AG04449 (cell line): ENCODE results near the gene DOCK4.

ENCODE experiments used
- CTCF ChIA-PET: fragments of 350-600 bp; formaldehyde crosslinking; extraction: SDS; loops from one replicate; lab custom pipeline; 2021; ENCODE audit warnings: antibody characterized with exemption; lab: Yijun Ruan, JAX
- POLR2A ChIA-PET: fragments of 400-600, 350-600 bp; formaldehyde crosslinking; extraction: SDS; loops from one replicate; lab custom pipeline; 2020; ENCODE audit warnings: antibody characterized with exemption, inconsistent platforms; lab: Yijun Ruan, JAX
- DNase-seq: peaks from one replicate; pipeline ENCODE4 v3.0.0-alpha.2; 2010; ENCODE audit warnings: low read depth, low spot score
- H3K4me3 ChIP-seq: 2 replicates; pipeline ENCODE4 v1.5.1; 2011; ENCODE audit warnings: low read depth, mild to moderate bottlenecking, control low read depth, low read length
- CTCF ChIP-seq: IDR thresholded peaks from one replicate; pipeline ENCODE4 v1.5.1; 2011; ENCODE audit warnings: mild to moderate bottlenecking, moderate library complexity, low read length, control low read depth, inconsistent platforms; ENCODE audit not compliant: insufficient read depth; ENCODE audit errors: missing control alignments

DOCK4 gene

DNA sequence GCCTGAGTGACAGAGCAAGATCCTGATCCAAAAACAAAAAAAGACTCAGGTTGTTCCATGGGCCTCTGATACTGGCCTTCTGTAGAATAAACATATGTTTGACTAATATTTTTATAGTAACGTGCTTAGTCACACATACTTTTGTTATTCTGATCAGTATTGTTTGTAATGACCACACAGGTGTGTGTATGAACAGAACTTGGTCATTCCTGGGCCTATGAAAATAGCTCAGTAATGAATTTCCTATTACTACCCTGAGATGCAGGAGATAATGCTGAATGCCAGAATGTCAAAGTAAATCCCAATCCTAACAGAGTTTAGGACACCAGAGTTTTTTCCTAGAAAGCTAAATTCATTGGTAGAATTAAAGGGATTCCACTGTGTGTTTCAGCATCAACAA is 108.7 kb downstream of the DOCK4 start:
- CTCF ChIA-PET: no interaction called here
- POLR2A ChIA-PET: no interaction called here
- DNase-seq: no peak
- H3K4me3 ChIP-seq: no peak overlapping the region
- no peak for TF ChIP-seq CTCF

- ChIA-PET CTCF (no interaction called here), POLR2A (no interaction called here)
- no peak overlapping the region for H3K4me3 ChIP-seq
- no peak for DNase-seq
- no peak for TF ChIP-seq CTCF
These were observed 112.8 kb downstream of the DOCK4 start for GRCh38 chr7:112093409-112093808.

- H3K4me3 ChIP-seq: no peak overlapping the region
- DNase-seq: no peak
- CTCF ChIA-PET: no interaction called here
- no peak for TF ChIP-seq CTCF
- POLR2A ChIA-PET: no interaction called here
These were observed 113.3 kb downstream of the DOCK4 start for GRCh38 chr7:112092709-112093395.

DNA sequence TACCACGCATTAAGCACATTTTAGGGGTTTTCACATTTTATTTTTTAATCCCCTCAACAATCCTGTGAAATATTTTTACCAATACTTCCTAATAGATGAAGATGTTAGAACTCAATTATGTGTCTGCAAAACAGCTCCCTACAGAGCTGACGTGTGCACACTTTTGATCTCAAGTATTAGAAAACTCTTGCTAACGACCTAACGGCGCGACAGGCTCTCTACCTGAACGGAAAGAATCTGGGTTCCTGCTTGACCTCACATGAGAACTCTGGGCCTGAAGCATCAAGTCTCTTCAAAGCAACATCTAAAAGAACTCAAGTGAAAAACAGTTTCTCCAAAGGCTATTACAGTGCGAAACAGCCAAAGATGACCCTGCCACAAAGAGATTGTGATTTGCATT is 113.9 kb downstream of the DOCK4 start:
- CTCF ChIA-PET: no interaction called here
- POLR2A ChIA-PET: no interaction called here
- no peak overlapping the region for H3K4me3 ChIP-seq
- no peak for TF ChIP-seq CTCF
- DNase-seq: no peak

DNA sequence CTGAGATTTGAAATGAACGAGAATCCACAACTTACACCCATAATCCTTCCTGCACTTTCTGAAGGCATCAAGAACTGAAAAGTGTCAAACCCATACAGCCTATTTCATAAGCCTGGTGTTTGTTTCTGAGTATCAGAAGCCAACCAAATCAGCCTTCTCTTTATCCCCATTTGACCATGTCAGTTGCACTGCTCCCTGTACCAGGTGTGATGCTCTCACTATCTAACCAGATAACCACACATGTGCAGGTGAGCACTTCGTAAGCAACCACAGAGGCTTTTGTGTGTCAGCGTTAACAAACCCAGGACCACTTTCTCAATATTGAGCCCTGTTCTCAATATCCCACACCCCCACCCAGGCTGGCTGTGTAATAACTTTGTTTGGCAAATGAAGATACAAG is 114.4 kb downstream of the DOCK4 start:
- no peak for DNase-seq
- POLR2A ChIA-PET: no interaction called here
- no peak overlapping the region for H3K4me3 ChIP-seq
- no peak for TF ChIP-seq CTCF
- CTCF ChIA-PET: no interaction called here

DNA sequence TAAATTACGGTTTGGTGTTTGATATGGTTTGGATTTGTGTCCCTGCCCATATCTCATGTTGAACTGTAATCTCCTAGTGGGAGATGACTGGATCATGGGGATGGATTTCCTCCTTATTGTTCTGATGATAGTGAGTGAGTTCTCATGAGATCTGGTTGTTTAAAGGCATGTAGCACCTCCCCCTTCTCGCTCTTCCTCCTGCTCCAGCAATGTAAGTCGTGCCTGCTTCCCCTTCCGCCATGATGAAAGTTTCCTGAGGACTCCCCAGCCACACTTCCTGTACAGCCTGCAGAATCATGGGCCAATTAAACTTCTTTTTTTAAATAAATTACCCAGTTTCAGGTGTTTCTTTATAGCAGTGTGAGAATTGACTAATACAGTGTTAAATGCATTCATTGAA is 116.6 kb downstream of the DOCK4 start:
- CTCF ChIA-PET: no interaction called here
- POLR2A ChIA-PET: no interaction called here
- no peak for TF ChIP-seq CTCF
- no peak for DNase-seq
- H3K4me3 ChIP-seq: no peak overlapping the region
